Superior temporal gyrus (tissue), 1 donor: ENCODE measurements around the gene SPATS2.

ENCODE experiments used
- DNase-seq: peaks from one replicate; pipeline ENCODE4 v3.0.0-alpha.2; 2016; ENCODE audit errors: extremely low spot score

The SPATS2 gene

DNA sequence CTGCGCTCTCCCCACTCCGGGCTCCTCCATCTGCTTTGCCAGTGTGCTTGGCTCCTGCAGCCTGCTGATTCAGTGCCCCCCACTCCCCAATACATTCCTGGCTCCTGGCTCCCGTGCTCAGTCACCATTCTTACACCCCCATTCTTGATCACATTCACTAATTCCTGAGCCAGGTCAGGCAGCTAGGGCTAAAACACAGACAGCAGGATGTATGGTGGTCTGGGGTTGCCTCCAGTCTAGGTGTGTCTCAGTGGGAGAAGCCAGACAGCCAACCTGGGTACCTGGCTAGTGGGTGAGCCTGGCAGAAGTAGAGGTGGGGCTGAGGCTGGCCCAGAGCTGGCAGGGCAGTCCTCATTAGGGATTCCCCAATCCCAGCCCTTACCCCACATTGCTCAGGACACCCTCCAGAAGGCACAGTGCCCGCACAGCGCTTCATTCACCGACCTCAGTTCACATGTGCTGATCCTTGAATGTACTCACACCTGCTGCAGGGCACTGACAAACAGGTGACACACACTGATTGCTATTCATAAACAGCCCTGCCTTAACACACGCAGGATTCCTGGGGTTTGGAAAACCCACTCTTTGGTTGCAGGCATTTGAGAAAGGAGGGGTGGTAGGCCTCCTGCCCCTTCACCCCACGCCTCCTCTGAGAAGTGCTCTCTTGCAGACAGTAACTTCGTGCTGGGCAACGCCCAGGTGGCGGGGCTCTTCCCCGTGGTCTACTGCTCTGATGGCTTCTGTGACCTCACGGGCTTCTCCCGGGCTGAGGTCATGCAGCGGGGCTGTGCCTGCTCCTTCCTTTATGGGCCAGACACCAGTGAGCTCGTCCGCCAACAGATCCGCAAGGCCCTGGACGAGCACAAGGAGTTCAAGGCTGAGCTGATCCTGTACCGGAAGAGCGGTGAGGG is 173.2 kb downstream of the SPATS2 start:
- no peak for DNase-seq

GRCh38 chr12:49541140-49541861 is 174.0 kb downstream of the SPATS2 start:
- DNase-seq = no peak

- no peak for DNase-seq
These were observed 174.7 kb downstream of the SPATS2 start for GRCh38 chr12:49541911-49542505.

DNA sequence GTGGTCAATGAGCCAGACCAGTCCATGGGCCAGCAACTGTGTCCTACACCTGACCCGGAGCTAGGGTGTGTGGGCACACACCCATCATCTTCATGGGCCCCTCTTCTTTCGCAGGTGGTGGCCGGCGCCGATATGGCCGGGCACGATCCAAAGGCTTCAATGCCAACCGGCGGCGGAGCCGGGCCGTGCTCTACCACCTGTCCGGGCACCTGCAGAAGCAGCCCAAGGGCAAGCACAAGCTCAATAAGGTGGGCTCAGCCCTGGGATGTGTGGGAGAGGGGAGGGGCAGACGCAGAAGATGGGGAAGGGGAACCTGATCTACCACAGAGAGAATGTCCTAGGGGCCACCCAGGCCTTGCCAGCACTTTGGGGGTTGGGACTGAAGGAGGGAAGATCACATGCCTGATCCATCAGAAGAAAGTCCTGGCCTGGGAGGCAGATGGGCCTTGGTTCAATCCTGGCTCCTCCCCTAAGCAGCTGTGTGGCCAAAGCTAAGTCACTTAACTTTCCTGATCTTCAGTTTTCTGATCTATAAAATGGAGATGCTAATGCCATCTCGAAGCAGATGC is 175.4 kb downstream of the SPATS2 start:
- no peak for DNase-seq

DNA sequence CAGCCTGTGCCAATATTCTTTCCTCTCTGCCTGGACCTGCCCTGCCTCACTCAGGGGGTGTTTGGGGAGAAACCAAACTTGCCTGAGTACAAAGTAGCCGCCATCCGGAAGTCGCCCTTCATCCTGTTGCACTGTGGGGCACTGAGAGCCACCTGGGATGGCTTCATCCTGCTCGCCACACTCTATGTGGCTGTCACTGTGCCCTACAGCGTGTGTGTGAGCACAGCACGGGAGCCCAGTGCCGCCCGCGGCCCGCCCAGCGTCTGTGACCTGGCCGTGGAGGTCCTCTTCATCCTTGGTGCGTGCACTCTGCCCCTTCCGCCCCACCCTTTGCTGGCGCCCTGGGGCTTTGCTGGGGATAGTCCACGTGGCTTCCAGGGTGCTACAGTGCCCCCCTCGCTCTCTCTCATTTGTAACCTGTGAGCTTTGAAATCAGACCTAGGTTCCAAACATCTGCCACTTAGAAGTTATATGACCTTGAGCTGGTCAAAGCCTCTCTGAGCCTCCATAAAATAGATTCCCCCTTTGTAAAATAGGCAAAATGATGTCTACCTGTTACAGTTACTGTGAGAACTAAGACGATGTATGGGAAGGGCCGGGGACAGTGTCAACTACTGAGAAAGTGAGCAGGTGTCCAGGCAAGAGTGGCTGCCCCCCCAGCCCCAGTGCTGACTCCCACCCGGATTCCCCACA is 176.1 kb downstream of the SPATS2 start:
- DNase-seq = no peak

DNA sequence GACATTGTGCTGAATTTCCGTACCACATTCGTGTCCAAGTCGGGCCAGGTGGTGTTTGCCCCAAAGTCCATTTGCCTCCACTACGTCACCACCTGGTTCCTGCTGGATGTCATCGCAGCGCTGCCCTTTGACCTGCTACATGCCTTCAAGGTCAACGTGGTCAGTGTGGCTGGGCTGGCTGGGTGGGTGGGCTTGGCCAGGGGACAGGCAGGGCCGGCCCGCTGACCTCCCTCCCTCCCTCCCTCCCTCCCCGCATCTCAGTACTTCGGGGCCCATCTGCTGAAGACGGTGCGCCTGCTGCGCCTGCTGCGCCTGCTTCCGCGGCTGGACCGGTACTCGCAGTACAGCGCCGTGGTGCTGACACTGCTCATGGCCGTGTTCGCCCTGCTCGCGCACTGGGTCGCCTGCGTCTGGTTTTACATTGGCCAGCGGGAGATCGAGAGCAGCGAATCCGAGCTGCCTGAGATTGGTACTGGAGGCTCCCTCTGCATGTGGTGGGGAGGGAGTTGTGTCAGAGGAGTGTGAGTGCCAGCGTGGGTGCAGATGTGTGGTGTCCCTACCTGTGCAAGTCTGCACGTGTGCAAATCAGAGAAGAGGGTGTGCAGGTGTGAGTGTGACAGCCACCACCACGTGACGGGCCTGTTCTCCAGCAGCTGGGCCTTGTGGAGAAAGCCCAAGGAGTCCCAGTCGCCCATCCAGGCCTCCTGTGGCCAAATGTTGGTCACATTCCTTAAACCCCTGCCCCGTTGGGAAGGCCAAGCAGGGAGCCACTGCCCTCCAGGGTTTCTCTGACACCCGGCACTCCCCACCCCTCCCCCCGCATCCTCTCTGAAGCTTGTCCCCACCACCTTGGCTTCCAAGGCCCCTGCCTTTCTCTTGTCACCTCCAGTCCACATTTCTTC is 176.9 kb downstream of the SPATS2 start:
- DNase-seq = no peak

- DNase-seq = no peak
These were observed 178.6 kb downstream of the SPATS2 start for GRCh38 chr12:49545815-49546214.

DNA sequence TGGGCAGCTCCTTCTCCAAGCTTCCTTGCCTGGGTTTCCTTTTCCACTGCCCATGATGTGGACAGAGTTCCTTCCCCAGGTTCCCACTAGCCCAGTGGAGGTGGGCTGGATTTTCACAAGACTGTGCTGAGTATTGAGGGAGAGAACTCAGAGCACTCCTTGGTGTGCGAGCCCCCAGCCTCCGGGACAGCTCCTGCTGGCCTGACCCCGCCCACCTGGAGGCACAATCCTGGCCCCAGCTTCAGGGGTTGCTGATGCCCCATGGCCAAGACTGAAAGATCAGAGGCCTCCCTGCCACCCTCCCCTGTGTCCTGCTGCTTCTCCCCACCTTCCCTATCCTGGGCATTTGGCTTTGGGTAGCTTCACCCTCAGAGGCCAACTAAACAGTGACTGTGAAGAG is 179.2 kb downstream of the SPATS2 start:
- DNase-seq = no peak

DNA sequence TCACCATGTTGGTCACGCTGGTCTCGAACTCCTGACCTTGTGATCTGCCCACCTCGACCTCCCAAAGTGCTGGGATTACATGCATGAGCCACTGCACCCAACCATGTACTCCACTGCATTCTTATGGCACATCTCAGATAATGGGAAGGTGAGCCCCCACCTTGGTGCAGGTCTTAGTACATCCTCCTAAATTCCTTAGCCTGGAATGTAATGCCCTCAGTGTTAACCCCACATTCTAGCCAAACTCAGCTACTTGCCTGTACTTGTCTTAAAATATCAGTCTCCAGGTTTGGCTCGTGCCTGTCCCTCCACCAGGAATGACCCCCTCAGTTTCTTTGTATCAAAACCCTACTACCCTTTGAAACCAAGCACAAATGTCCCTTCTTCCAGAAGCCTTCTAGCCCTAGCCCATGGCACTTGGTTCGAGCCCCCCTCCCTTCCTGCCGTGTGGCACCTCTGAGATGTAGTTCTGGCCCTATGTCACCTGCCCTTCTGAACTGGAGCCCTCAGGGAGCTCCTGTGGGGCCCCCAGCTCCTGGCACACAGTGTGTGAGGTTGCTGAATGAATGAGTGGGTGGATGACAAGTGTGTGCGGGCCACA is 179.9 kb downstream of the SPATS2 start:
- no peak for DNase-seq

DNA sequence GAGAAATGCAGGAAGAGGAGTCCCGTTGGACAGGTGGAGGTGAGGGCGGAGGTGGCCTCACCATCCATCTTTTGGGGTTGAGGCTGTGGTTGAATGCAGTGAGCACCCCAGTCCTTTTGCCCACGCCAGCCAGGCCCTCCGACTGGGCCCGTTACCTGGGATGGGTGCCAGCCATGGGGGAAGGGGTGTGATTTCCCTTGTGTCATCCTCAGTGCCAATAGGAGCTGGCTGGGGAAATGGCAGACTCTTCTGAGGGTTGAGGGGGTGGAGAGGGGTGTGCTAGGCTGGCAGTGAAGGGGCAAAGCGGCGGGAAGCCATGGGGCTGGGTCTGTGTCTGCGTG is 181.2 kb downstream of the SPATS2 start:
- DNase-seq = no peak

- DNase-seq = no peak
These were observed 181.8 kb downstream of the SPATS2 start for GRCh38 chr12:49548822-49549648.

DNA sequence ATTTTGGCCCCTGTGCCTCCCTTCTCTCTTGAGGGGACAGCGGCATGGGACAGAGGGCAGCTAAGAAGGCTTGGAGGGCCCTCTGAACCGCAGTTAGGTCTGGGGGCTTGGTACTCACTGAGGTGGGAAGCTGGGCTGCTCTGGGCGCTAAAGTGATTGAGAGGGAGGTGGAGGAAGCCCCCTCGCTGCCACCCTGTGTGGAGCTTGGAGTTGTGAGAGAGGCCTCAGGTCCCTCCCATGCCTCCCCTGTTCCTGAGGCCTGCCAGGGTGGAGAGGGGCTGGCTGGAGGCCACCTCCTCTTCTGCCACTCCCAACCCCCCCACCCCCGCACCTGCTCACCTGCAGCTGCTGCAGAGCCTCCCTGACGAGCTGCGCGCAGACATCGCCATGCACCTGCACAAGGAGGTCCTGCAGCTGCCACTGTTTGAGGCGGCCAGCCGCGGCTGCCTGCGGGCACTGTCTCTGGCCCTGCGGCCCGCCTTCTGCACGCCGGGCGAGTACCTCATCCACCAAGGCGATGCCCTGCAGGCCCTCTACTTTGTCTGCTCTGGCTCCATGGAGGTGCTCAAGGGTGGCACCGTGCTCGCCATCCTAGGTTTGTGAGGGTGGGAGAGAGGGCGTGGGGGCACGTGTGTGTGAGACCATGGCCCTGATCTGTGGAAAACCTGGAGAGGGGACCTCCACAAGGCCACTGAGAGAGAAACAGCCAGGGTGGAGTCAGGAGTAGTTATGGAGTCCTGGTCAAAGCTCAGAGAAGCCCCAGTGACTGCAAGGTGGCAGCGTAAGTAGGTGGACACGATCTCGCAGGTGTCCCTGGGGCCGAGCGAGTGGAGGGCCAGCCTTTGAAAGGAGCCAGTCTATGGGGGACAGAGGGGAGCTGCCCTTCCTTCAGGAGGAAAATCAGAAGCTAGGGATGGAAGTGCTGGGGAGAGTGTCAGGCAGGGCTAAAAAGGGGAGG is 182.8 kb downstream of the SPATS2 start:
- no peak for DNase-seq

- DNase-seq = no peak
These were observed 183.5 kb downstream of the SPATS2 start for GRCh38 chr12:49550693-49551252.

GRCh38 chr12:49552014-49552413 is 184.8 kb downstream of the SPATS2 start:
- DNase-seq = peak; percentile 67

- no peak for DNase-seq
These were observed 185.2 kb downstream of the SPATS2 start for GRCh38 chr12:49552425-49552824.

- DNase-seq = no peak
These were observed 185.6 kb downstream of the SPATS2 start for GRCh38 chr12:49552899-49553298.

- DNase-seq = no peak
These were observed 186.3 kb downstream of the SPATS2 start for GRCh38 chr12:49553512-49554088.

DNA sequence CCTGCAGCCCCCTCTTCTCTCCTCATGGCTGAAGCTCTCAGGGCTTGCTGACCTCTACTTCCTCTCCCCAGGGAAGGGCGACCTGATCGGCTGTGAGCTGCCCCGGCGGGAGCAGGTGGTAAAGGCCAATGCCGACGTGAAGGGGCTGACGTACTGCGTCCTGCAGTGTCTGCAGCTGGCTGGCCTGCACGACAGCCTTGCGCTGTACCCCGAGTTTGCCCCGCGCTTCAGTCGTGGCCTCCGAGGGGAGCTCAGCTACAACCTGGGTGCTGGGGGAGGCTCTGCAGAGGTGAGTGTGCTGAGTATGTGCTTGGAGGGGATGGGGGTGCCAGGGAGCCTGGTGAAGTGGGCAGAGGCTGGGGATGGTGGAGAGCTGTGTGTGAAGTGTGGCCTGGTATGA is 187.0 kb downstream of the SPATS2 start:
- no peak for DNase-seq
